IMR-90 (cell line): Measurements from ENCODE around the gene FOSL1. TPM values are rescaled to one million over a fixed set of nuclear protein-coding genes. Genes with fewer than 3 reads are reported as not detected.
A peak's percentile ranks its signal among the peaks of the same experiment; 100 is the strongest.

ENCODE experiments used
- ATAC-seq: fragments of 200-7000 bp; cut with Tn5 transposase; 2 replicates; pipeline ENCODE4 v1.9.1; 2020; ENCODE audit warnings: low read depth, mild to moderate bottlenecking, moderate library complexity
- BruUV-seq: library from RNA; stranded (reverse); fragments of 400-500 nt; replicated peaks from 2 replicates; lab custom pipeline; 2021; lab: Mats Ljungman, UMichigan
- CTCF ChIA-PET: fragments of 300-600 bp; formaldehyde crosslinking; extraction: SDS; loops from one replicate; lab custom pipeline; 2021; ENCODE audit warnings: antibody characterized with exemption; lab: Yijun Ruan, JAX
- POLR2A ChIA-PET: fragments of 300-600 bp; sonication (Branson Sonifier 250); formaldehyde crosslinking; loops from one replicate; lab custom pipeline; 2022; ENCODE audit warnings: antibody characterized with exemption; ENCODE audit not compliant: unreplicated experiment; lab: Charles Lee
- DNase-seq: peaks from one replicate; pipeline ENCODE4 v3.0.0; 2013
- H2AFZ ChIP-seq: replicated peaks from 2 replicates; pipeline ENCODE3; 2013; ENCODE audit warnings: low read length, mild to moderate bottlenecking; ENCODE audit not compliant: poor library complexity
- H2AK5ac ChIP-seq: 2 replicates; pipeline ENCODE4 v1.6.1; 2013; ENCODE audit warnings: low read depth, low read length, inconsistent platforms
- H2AK9ac ChIP-seq: replicated peaks from 2 replicates; pipeline ENCODE3; 2013; ENCODE audit warnings: mild to moderate bottlenecking, low read depth, low read length, moderate library complexity; ENCODE audit not compliant: poor library complexity
- H2BK120ac ChIP-seq: 2 replicates; pipeline ENCODE4 v1.6.1; 2013; ENCODE audit warnings: low read depth, low read length, inconsistent platforms
- H2BK15ac ChIP-seq: 3 replicates; pipeline ENCODE4 v1.6.1; 2013; ENCODE audit warnings: low read depth, low read length, inconsistent platforms
- H2BK20ac ChIP-seq: 2 replicates; pipeline ENCODE4 v1.6.1; 2013; ENCODE audit warnings: low read depth, mild to moderate bottlenecking, inconsistent platforms, low read length, moderate library complexity
- H2BK5ac ChIP-seq: 2 replicates; pipeline ENCODE4 v1.6.1; 2013; ENCODE audit warnings: mild to moderate bottlenecking, low read depth, low read length, inconsistent platforms; ENCODE audit not compliant: poor library complexity, severe bottlenecking
- H3K14ac ChIP-seq: replicated peaks from 2 replicates; pipeline ENCODE4 v1.6.1; 2013; ENCODE audit warnings: low read depth, low read length, inconsistent platforms
- H3K18ac ChIP-seq: 2 replicates; pipeline ENCODE4 v1.6.1; 2013; ENCODE audit warnings: low read depth, low read length, control low read depth
- H3K23ac ChIP-seq: 2 replicates; pipeline ENCODE4 v1.6.1; 2013; ENCODE audit warnings: low read depth, low read length, inconsistent platforms
- H3K27ac ChIP-seq: 2 replicates; pipeline ENCODE4 v1.5.1; 2013; ENCODE audit warnings: mild to moderate bottlenecking, control low read depth, low read length; ENCODE audit not compliant: insufficient read depth
- H3K27me3 ChIP-seq: 2 replicates; pipeline ENCODE4 v1.6.1; 2013; ENCODE audit warnings: low read length; ENCODE audit not compliant: control insufficient read depth, insufficient read depth
- H3K36me3 ChIP-seq: 2 replicates; pipeline ENCODE4 v1.6.1; 2013; ENCODE audit warnings: low read length, mixed read lengths; ENCODE audit not compliant: control insufficient read depth, insufficient read depth
- H3K4ac ChIP-seq: 2 replicates; pipeline ENCODE4 v1.6.1; 2013; ENCODE audit warnings: low read depth, low read length, inconsistent platforms
- H3K4me1 ChIP-seq: 2 replicates; pipeline ENCODE4 v1.6.1; 2013; ENCODE audit warnings: low read length, mixed read lengths; ENCODE audit not compliant: control insufficient read depth, insufficient read depth
- H3K4me2 ChIP-seq: 2 replicates; pipeline ENCODE4 v1.6.1; 2013; ENCODE audit warnings: low read depth, mild to moderate bottlenecking, control low read depth, low read length, moderate library complexity
- H3K4me3 ChIP-seq: 2 replicates; pipeline ENCODE4 v1.5.1; 2013; ENCODE audit warnings: low read depth, mild to moderate bottlenecking, control low read depth, low read length, moderate library complexity; ENCODE audit not compliant: insufficient read depth
- H3K56ac ChIP-seq: 2 replicates; pipeline ENCODE4 v1.6.1; 2013; ENCODE audit warnings: low read length, inconsistent platforms; ENCODE audit not compliant: insufficient read depth; ENCODE audit errors: extremely low read depth
- H3K79me1 ChIP-seq, 2 experiments: 2 replicates each; pipeline ENCODE4 v1.6.1; 2013; ENCODE audit warnings: low read length in 2 of 2, inconsistent platforms in 1 of 2, low read depth in 1 of 2
- H3K9ac ChIP-seq: 2 replicates; pipeline ENCODE4 v1.6.1; 2013; ENCODE audit warnings: low read depth, low read length, control low read depth
- H3K9me1 ChIP-seq: 2 replicates; pipeline ENCODE4 v1.6.1; 2013; ENCODE audit warnings: low read length, inconsistent platforms; ENCODE audit not compliant: insufficient read depth
- H3K9me3 ChIP-seq: 2 replicates; pipeline ENCODE4 v1.6.1; 2013; ENCODE audit warnings: low read length; ENCODE audit not compliant: control insufficient read depth, insufficient read depth
- H4K20me1 ChIP-seq: 2 replicates; pipeline ENCODE4 v1.6.1; 2013; ENCODE audit warnings: low read length, inconsistent platforms; ENCODE audit not compliant: insufficient read depth
- H4K5ac ChIP-seq: 2 replicates; pipeline ENCODE4 v1.6.1; 2013; ENCODE audit warnings: mild to moderate bottlenecking, low read depth, low read length, control low read depth
- H4K8ac ChIP-seq, 2 experiments: 2 replicates each; pipeline ENCODE4 v1.6.1; 2013; ENCODE audit warnings: low read depth in 2 of 2, low read length in 2 of 2, control low read depth in 1 of 2, inconsistent platforms in 1 of 2
- H4K91ac ChIP-seq: 2 replicates; pipeline ENCODE4 v1.6.1; 2013; ENCODE audit warnings: low read depth, low read length, inconsistent platforms; ENCODE audit not compliant: insufficient read depth
- BHLHE40 ChIP-seq: fragments of 150-350 bp; IDR thresholded peaks from 2 replicates; pipeline ENCODE4 v1.6.1; 2016; ENCODE audit warnings: mild to moderate bottlenecking, low read depth, low read length
- CHD1 ChIP-seq: IDR thresholded peaks from 2 replicates; pipeline ENCODE4 v1.6.1; 2012; ENCODE audit warnings: low read depth, low read length, improper control_type of control experiment
- ELK1 ChIP-seq: fragments of 150-350 bp; IDR thresholded peaks from 2 replicates; pipeline ENCODE4 v1.6.1; 2016; ENCODE audit warnings: low read depth, mild to moderate bottlenecking, low read length, moderate library complexity, borderline replicate concordance
- FOS ChIP-seq: fragments of 150-350 bp; IDR thresholded peaks from 2 replicates; pipeline ENCODE4 v1.6.1; 2016; ENCODE audit warnings: low read depth, low read length
- MXI1 ChIP-seq: IDR thresholded peaks from 2 replicates; pipeline ENCODE4 v1.6.1; 2012; ENCODE audit warnings: low read depth, mild to moderate bottlenecking, low read length, moderate library complexity, borderline replicate concordance
- NFE2L2 ChIP-seq: fragments of 150-350 bp; IDR thresholded peaks from 2 replicates; pipeline ENCODE4 v1.6.1; 2016; ENCODE audit warnings: low read depth, mild to moderate bottlenecking, low read length
- POLR2A ChIP-seq: IDR thresholded peaks from 2 replicates; pipeline ENCODE4 v1.6.1; 2012; ENCODE audit warnings: mild to moderate bottlenecking, low read depth, low read length
- RAD21 ChIP-seq: IDR thresholded peaks from 2 replicates; pipeline ENCODE4 v1.6.1; 2012; ENCODE audit warnings: low read length, improper control_type of control experiment
- RCOR1 ChIP-seq: IDR thresholded peaks from 2 replicates; pipeline ENCODE4 v1.6.1; 2012; ENCODE audit warnings: mild to moderate bottlenecking, low read length, improper control_type of control experiment; ENCODE audit not compliant: insufficient replicate concordance
- RFX5 ChIP-seq: IDR thresholded peaks from 2 replicates; pipeline ENCODE4 v1.8.0; 2012; ENCODE audit warnings: low read depth, mild to moderate bottlenecking, low read length, moderate library complexity
- WGBS, 2 experiments: methylation state at CpG; one replicate each; pipeline versions ENCODE4 v1.1.5 to v1.1.7; 2013; ENCODE audit warnings: missing lambda C conversion rate in 2 of 2; ENCODE audit not compliant: insufficient read length in 1 of 2; ENCODE audit errors: extremely low coverage in 2 of 2; 5-methylcytosine and 5-hydroxymethylcytosine counted together
- dilution Hi-C: fragments of 300-500 bp; cut with HindIII; formaldehyde crosslinking; loops from one replicate; pipeline ENCODE4 v1.14.3; 2018; ENCODE audit warnings: low sequenced_read_pairs; ENCODE audit not compliant: unreplicated experiment
- in situ Hi-C: fragments of 300-500 bp; cut with MboI; formaldehyde crosslinking; loops from 3 replicates; pipeline ENCODE4 v1.14.3; 2019; ENCODE audit warnings: low sequenced_read_pairs, inconsistent platforms, mixed read lengths
- intact Hi-C: fragments of 100-400 bp; cut with micrococcal nuclease; formaldehyde crosslinking; loops from 2 replicates; pipeline ENCODE4 v1.10.0; 2022
- polyA plus RNA-seq, 3 experiments: library from polyadenylated mRNA; depleted of rRNA; stranded (reverse); fragments of >200 nt; gene quantifications; 2 replicates each; pipeline ENCODE4 v1.2.3, GENCODE V29; 2012; ENCODE audit warnings: low replicate concordance in 1 of 3
- total RNA-seq: library from RNA; depleted of rRNA; stranded (reverse); fragments of >200 nt; gene quantifications from 2 replicates; pipeline ENCODE4 v1.2.3, GENCODE V29; 2012
- TF ChIP-seq, protein P1 (sequence below): fragments of 150-350 bp; IDR thresholded peaks from 2 replicates; pipeline ENCODE4 v1.6.1; 2017; ENCODE audit warnings: mild to moderate bottlenecking, antibody characterized with exemption, low read length, low read depth
- TF ChIP-seq, protein P2 (sequence below): conservative IDR thresholded peaks from 2 replicates; pipeline ENCODE4 v1.5.1; 2012; ENCODE audit warnings: mild to moderate bottlenecking, low read depth, low read length, improper control_type of control experiment

The FOSL1 gene
- total and polyA plus RNA-seq, 2 of the 4 experiments (the other 2 are of a cell fraction) = 17.2 to 107 TPM

DNA sequence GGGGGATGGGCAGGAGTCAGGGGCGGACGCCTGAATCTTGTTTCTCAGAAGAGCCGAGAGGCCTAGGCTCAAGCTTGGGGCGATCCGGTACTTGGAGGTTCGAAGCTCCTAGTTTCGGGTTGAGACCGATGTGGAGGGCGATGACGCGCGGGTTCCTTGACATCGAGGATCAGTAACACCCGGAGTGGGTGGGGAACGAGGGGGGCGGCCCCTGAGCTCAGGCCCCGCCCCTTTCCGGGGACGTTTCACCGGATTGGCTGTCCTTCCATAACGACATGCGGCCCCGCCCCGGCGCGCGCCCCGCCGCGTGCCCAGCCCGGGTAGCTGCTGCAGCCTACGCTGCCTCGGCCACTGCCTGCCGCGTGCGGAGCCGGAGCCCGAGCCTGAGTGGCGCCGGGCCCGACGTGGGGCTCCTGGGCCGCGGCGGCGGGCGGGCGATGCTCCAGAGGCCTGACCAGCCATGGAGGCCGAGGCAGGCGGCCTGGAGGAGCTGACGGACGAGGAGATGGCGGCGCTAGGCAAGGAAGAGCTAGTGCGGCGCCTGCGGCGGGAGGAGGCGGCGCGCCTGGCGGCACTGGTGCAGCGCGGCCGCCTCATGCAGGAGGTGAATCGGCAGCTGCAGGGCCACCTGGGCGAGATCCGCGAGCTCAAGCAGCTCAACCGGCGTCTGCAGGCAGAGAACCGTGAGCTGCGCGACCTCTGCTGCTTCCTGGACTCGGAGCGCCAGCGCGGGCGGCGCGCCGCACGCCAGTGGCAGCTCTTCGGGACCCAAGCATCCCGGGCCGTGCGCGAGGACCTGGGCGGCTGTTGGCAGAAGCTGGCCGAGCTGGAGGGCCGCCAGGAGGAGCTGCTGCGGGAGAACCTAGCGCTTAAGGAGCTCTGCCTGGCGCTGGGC lies 9.6 kb downstream of the FOSL1 start, which contains the start of gene CCDC85B:
CCDC85B (plus strand) TSS at position 350 of the 895 bp plus-strand sequence; CDS start at position 461, 111 bp downstream.
- intact Hi-C loops = no loop called here
- Histone ChIP-seq H4K91ac (peak within 1 kb of the TSS; percentile 90), H3K4ac (peak within 1 kb of the TSS; percentile 85), H3K9me3 (no peaks in the 10 kb centered on the region), H3K23ac (peak within 1 kb of the TSS; percentile 88), H3K79me1 (peaks cover 0 to 47% of the 10 kb centered on the region in 2 experiments), H3K56ac (peak within 1 kb of the TSS; percentile 80), H3K27ac (peak within 1 kb of the TSS; percentile 93), H2AK5ac (peak within 1 kb of the TSS; percentile 82), H3K14ac (peak within 1 kb of the TSS; percentile 90), H2AFZ (peak within 1 kb of the TSS; percentile 74), H2AK9ac (peak within 1 kb of the TSS; percentile 83), H2BK120ac (peak within 1 kb of the TSS; percentile 72), H4K8ac (peak within 1 kb of the TSS; percentile 64 to 80), H3K36me3 (peaks cover 39% of the 10 kb centered on the region), H3K4me1 (peaks cover 27% of the 10 kb centered on the region), H2BK5ac (peak within 1 kb of the TSS; percentile 86), H4K20me1 (peaks cover 60% of the 10 kb centered on the region), H2BK20ac (peak within 1 kb of the TSS; percentile 25; the same call in 1 of the 2 replicates), H3K9me1 (0 out of 2 replicates have a peak, but pooled peaks cover 4% of the 10 kb centered on the region), H2BK15ac (peak within 1 kb of the TSS; percentile 68; the same call in 2 of the 3 replicates), H3K27me3 (no peaks in the 10 kb centered on the region), H3K9ac (peak within 1 kb of the TSS; percentile 88), H3K4me2 (peak within 1 kb of the TSS; percentile 84), H3K4me3 (peak within 1 kb of the TSS; percentile 63), H4K5ac (peak within 1 kb of the TSS; percentile 75), H3K18ac (peak within 1 kb of the TSS; percentile 69)
- in situ Hi-C loops = loop anchor here (5.0 kb wide), 1 partner anchor 72 kb away; the partner anchor contains the start of gene SART1
- 0% methylated on average over 58 of the region's 94 CpGs; no CpG with 5 or more reads in 1 of the 2 experiments for WGBS, 2 experiments
- DNase-seq = peak; percentile 95
- dilution Hi-C loops = no loop called here
- ChIA-PET POLR2A (interaction anchor here (0.6 to 4.4 kb wide), 10 partner anchors 8 to 73 kb away, joined by 3 to 20 read pairs (median 5); partner anchors contain the start of genes FOSL1 and MUS81), CTCF (interaction anchor here (1.0 to 2.0 kb wide), 5 partner anchors 21 to 31 kb away, joined by 3 to 9 read pairs (median 3); partner anchors contain the start of gene MUS81)
- peak; percentile 50 for ATAC-seq
- TSS peak; percentile 66 for BruUV-seq
- TF ChIP-seq CHD1 (0 out of 2 replicates have a peak, but pooled peaks have one; percentile 30), MXI1 (peak; percentile 81; the same call in 1 of the 2 replicates), RFX5 (no peak), POLR2A (peak; percentile 87), ELK1 (no peak), FOS (no peak), RCOR1 (no peak), BHLHE40 (peak; percentile 90), NFE2L2 (no peak), RAD21 (peak; percentile 11; the same call in 1 of the 2 replicates)
- TF ChIP-seq, protein P1, sequence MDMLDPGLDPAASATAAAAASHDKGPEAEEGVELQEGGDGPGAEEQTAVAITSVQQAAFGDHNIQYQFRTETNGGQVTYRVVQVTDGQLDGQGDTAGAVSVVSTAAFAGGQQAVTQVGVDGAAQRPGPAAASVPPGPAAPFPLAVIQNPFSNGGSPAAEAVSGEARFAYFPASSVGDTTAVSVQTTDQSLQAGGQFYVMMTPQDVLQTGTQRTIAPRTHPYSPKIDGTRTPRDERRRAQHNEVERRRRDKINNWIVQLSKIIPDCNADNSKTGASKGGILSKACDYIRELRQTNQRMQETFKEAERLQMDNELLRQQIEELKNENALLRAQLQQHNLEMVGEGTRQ = peak; percentile 35; the same call in 1 of the 2 replicates
- TF ChIP-seq, protein P2, sequence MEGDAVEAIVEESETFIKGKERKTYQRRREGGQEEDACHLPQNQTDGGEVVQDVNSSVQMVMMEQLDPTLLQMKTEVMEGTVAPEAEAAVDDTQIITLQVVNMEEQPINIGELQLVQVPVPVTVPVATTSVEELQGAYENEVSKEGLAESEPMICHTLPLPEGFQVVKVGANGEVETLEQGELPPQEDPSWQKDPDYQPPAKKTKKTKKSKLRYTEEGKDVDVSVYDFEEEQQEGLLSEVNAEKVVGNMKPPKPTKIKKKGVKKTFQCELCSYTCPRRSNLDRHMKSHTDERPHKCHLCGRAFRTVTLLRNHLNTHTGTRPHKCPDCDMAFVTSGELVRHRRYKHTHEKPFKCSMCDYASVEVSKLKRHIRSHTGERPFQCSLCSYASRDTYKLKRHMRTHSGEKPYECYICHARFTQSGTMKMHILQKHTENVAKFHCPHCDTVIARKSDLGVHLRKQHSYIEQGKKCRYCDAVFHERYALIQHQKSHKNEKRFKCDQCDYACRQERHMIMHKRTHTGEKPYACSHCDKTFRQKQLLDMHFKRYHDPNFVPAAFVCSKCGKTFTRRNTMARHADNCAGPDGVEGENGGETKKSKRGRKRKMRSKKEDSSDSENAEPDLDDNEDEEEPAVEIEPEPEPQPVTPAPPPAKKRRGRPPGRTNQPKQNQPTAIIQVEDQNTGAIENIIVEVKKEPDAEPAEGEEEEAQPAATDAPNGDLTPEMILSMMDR = no peak
